ENCODE results near the gene SLC17A3. TPM values are rescaled to one million over a fixed set of nuclear protein-coding genes. Genes with fewer than 3 reads are reported as not detected.

Gene SLC17A3
- total and polyA plus RNA-seq, 2 experiments from 2014 or later = not detected

GRCh38 chr6:25886066-25886465 is 12.0 kb upstream of the SLC17A3 start:
- Histone ChIP-seq H3K27me3 (ENCODE audit: insufficient read depth) (no peaks in the 10 kb centered on the region), H3K36me3 (ENCODE audit: insufficient read depth) (no peaks in the 10 kb centered on the region), H3K9me2 (ENCODE audit: insufficient read depth) (peaks cover 7% of the 10 kb centered on the region), H3K4me2 (no peak overlapping the region), H3F3A (replicated peaks; ENCODE audit: low read depth) (no peaks in the 10 kb centered on the region), H4K20me1 (replicated peaks; ENCODE audit: insufficient read depth) (no peaks in the 10 kb centered on the region), H3K79me2 (replicated peaks; ENCODE audit: insufficient read depth) (no peaks in the 10 kb centered on the region), H3K27ac (ENCODE audit: low read depth) (no peak overlapping the region), H2AFZ (no peak overlapping the region), H3K4me3 (no peak overlapping the region), H3K4me1 (ENCODE audit: insufficient read depth) (no peaks in the 10 kb centered on the region)
- Mint-ChIP-seq H3K9me3 (no peaks in the 10 kb centered on the region; the same call in 2 of the 3 replicates), H3K27ac (no peak overlapping the region), H3K27me3 (ENCODE audit: insufficient read depth, low read depth, poor library complexity) (no peaks in the 10 kb centered on the region), H3K4me3 (no peak overlapping the region), H3K36me3 (ENCODE audit: low read depth) (no peaks in the 10 kb centered on the region), H3K4me1 (peaks cover 2% of the 10 kb centered on the region; the same call in 1 of the 3 replicates)
- DNase-seq (ENCODE audit: low spot score) = no peak
- TF ChIP-seq, protein P1, sequence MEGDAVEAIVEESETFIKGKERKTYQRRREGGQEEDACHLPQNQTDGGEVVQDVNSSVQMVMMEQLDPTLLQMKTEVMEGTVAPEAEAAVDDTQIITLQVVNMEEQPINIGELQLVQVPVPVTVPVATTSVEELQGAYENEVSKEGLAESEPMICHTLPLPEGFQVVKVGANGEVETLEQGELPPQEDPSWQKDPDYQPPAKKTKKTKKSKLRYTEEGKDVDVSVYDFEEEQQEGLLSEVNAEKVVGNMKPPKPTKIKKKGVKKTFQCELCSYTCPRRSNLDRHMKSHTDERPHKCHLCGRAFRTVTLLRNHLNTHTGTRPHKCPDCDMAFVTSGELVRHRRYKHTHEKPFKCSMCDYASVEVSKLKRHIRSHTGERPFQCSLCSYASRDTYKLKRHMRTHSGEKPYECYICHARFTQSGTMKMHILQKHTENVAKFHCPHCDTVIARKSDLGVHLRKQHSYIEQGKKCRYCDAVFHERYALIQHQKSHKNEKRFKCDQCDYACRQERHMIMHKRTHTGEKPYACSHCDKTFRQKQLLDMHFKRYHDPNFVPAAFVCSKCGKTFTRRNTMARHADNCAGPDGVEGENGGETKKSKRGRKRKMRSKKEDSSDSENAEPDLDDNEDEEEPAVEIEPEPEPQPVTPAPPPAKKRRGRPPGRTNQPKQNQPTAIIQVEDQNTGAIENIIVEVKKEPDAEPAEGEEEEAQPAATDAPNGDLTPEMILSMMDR (conservative IDR thresholded peaks at IDR 0.05; ENCODE audit: low read depth in 2 of 2) = no peak
- TF ChIP-seq POLR2AphosphoS5 (IDR thresholded peaks at IDR 0.05; ENCODE audit: low read depth) (no peak), NANOG (IDR thresholded peaks at IDR 0.05; ENCODE audit: borderline replicate concordance) (no peak), CREB1 (CRISPR knock-in tag; IDR thresholded peaks at IDR 0.05; ENCODE audit: low read depth) (no peak), JUNB (IDR thresholded peaks at IDR 0.05; ENCODE audit: unreplicated experiment) (no peak), STAT1 (IDR thresholded peaks at IDR 0.05; ENCODE audit: unreplicated experiment) (no peak), EZH2phosphoT487 (IDR thresholded peaks at IDR 0.05; ENCODE audit: unreplicated experiment) (no peak), EZH2 (IDR thresholded peaks at IDR 0.05; ENCODE audit: low read depth, unreplicated experiment) (no peak), REST (IDR thresholded peaks at IDR 0.05; ENCODE audit: unreplicated experiment) (no peak), ZNF114 (CRISPR knock-in tag; IDR thresholded peaks at IDR 0.05) (no peak), ZNF462 (CRISPR knock-in tag; IDR thresholded peaks at IDR 0.05) (no peak), ZNF331 (CRISPR knock-in tag; IDR thresholded peaks at IDR 0.05; ENCODE audit: low read depth) (no peak)
- TF ChIP-seq, protein P2, sequence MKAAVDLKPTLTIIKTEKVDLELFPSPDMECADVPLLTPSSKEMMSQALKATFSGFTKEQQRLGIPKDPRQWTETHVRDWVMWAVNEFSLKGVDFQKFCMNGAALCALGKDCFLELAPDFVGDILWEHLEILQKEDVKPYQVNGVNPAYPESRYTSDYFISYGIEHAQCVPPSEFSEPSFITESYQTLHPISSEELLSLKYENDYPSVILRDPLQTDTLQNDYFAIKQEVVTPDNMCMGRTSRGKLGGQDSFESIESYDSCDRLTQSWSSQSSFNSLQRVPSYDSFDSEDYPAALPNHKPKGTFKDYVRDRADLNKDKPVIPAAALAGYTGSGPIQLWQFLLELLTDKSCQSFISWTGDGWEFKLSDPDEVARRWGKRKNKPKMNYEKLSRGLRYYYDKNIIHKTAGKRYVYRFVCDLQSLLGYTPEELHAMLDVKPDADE (IDR thresholded peaks at IDR 0.05) = no peak
- ATAC-seq = no peak
